Right lung (tissue), 5 donors: ENCODE results near the gene RGS7. TPM values are rescaled to one million over a fixed set of nuclear protein-coding genes. Genes with fewer than 3 reads are reported as not detected.
"Not testable (repeated sequence)": the region's sequence is repeated elsewhere in the genome, so short reads cannot be mapped to it uniquely, and the experiment has no call there.

ENCODE experiments used
- DNase-seq, 2 donors: peaks; one replicate each; pipeline ENCODE4 v3.0.0-alpha.2; 2013
- polyA plus RNA-seq, 5 donors: library from polyadenylated mRNA; unstranded; fragments of 120-200 nt; gene quantifications; one replicate each; pipeline versions ENCODE4 v1.2.1 to v1.2.3, GENCODE V29; 2013; ENCODE audit warnings: inconsistent platforms in 1 of 5, low replicate concordance in 1 of 5; ENCODE audit not compliant: insufficient read length in 5 of 5, insufficient read depth in 1 of 5

RGS7 gene
- polyA plus RNA-seq, 5 donors, result 0.18 to 0.50 (median 0.24) TPM

DNA sequence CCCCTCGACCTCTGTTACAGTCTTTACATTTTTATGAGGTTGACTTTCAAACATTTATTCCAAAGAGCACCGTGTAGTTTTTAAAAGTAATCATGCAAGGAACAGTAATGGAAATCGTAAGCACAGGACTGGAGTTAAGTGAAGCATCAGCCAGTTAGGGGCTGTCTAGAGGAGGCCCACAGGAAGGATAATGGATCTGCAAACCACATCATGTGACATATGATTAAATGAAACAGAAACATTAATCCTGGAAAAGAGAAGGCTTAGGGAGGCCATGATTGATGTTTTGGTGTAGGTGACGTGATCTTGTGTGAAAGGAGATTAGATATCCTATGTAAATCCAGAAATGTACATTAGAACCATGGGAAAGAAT is 25.0 kb downstream of the RGS7 start:
- no peak for DNase-seq

DNA sequence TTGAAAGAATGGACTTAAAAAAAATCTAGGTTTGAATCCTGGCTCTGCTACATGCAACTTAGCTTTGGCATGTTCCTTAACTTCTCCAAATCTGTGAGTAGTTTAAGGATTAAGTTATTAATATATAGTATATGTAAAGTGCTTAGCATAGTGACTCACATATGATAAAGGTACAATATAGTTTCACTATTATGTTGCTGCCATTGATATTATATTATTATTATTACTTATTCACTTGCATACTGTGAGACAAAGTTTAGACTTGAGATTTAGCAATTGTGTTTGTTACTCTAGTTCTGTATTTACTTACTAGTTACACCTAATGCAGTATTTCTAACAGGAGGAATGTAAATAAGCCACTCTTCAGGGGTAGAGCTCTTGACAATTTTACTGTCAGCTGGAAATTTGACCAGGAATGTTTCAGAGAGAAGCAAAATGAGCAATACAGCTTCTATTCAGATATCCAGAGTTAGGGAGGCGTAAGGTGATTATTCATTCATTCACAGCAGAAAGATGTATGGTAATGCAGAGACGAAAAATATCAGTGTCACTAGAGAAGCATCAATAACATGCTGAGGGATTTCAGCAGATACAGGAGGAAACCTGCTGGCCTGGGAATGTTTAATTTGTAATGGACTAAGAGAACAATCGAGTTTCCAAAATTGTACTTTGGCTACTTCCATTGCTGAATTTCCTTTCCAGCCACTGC is 25.5 kb downstream of the RGS7 start:
- DNase-seq, result no peak

DNA sequence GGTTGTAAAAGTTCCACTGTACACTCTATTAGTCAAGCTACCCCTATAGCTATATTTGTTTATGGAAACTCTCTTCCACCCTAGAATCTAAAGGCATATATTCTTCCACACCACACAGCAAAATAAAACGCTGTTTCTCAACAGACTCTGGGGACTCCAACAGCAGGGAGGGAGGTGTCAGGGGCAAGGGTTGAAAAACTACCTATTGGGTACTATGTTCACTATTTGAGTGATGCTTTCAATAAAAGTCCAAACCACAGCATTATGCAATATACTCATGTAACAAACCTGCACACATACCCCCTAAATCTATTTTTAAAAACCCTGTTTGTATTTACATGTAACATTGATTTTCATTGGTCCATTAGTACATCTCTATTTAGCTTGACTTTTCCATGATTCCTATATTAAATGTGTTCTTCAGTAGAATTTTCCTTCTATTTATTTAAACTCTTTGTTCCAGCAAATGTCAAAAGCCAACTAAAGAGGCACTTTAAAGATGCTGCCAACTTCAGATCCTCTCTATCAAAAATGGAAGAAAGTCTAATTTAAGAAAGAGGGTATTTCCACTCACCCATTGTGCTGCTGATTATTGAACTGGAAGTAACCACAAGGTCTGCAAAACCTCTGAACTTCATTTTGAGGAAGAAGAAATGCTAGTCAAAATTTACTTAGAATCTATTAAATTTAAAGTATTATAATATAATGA is 26.2 kb downstream of the RGS7 start:
- DNase-seq, result no peak

DNA sequence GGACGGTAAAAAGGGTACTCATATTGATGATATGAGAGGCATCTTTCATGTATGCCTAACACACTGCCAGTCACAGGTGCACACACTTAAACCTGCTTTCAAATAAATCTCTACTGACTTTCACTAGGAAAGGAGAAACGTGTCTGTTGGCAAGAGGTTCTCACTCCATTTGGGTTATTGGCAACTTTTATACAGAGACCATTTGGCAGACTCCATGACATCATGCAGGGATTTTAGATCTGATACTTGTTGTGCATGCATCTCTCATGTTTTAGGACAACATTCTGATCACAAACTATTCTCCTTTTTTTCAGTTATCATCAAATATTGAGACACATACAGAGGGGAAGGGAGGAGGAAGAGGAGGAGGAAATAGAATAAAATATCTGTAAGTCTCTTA is 31.5 kb downstream of the RGS7 start:
- no peak for DNase-seq

DNA sequence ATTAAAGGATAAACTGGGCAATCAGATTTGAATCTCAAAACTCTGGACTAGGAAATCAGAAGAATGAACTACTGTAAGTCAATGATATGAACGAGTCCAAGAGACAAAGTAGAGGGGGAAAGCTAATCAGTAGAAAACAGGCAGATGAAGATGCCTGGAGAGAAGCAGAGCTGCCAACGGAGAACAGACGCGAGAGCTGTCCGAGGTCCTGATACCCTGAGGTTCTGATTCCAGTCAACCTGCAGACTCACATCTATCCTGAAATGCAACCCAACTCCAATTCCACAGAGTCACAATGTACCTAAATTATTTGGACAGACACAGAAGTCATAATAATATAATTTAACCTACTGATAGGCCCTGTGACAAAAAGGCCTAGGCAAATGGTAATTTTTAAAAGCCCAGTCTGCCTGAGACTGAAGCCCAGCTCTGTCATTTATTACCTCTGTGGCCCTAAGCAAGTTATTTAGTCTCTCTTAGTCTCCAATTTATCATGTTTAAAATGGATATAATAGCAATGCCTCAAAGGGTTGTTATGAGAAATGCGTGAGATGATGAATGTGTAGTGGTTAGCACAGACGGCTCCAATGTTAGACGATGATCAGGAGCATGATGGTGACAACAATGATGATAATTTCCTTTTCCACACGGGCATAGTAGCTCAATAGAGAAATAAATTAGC is 33.4 kb downstream of the RGS7 start:
- peak; percentile 6 to 22 for DNase-seq

DNA sequence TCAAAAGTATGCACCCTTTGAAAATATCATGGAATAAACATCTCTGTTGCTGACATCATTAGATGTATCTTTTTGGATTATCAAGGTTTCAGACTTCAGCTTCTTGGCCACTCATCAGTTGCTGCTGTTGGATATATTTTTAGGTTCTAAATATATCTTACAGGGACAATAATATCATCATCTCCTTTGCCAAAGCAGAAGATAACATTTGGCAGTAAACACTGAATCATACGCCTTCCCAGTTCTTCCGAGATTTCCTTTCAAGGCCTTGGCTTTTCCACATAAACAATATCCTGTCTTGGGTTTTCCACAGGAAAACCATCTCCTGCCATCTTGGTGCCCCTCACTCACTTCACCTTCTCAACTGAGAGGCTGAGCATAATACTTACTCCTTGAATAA is 39.3 kb downstream of the RGS7 start:
- DNase-seq, result no peak

DNA sequence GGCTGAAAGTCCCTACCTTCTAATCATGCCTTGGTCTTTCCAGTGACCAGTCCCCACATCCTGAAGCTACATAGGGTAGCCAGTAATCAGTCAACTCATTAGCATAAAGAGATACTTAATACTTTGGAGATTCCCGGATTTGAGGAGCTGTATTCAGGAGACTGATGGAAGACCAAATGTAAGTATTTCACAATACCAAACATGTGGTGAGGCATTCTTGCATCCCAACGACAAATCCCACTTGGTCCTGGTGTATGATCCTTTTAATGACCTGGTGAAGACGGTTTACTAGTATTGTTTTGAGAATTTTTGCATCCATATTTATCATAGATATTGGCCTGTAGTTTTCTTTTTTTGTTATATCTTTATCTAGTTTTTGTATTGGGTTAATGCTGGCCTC is 40.6 kb downstream of the RGS7 start:
- no peak for DNase-seq

DNA sequence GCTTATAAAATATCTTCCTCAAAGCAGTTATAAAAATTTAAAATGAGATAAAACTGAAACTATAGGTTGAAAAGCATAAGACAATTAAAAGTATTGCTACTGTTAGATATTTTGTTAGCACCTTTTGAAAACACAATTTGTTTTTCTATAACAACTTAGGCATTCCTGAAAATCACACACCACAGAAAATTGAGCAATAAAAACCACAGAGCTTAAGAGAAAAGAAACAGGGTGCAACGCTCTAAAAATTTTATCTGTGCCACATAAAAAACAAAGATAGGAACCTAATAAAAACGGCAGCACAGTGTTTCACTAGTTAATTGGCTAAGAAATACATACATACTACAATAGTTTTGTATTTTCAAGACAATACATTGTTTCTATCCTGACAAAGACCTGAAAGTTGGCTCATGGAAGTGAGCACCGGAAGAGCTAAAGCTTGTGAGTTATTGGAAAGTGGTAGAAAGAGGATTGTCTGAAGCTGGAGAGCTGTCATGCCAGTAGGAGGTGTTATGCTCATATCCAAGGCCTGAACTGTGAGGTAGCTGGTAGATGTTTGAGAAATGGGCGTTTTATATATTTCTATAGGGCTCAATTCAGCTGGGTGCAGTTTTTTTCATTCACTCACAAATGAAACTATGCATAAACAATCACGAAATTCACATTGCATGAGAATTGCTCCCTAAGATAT is 45.8 kb downstream of the RGS7 start:
- DNase-seq, result no peak

DNA sequence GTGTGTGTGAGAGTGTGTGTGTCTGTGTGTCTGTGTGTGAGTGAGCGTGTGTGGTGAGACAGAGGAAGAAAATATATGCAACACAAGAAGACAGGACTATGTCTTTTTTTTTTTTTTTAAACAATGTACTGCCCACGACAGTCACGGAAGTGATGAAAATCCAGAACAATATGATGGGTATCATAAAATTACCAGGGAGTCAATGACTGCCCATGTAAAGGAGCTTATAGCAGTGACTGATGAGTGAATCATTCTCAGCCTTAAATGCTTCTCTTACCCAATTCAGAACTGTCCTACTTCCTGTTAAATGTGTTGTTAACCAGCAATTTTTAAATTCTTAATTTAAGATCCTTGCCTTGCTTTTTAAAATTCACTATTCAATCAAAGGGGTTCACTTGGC is 46.6 kb downstream of the RGS7 start:
- DNase-seq, result no peak

DNA sequence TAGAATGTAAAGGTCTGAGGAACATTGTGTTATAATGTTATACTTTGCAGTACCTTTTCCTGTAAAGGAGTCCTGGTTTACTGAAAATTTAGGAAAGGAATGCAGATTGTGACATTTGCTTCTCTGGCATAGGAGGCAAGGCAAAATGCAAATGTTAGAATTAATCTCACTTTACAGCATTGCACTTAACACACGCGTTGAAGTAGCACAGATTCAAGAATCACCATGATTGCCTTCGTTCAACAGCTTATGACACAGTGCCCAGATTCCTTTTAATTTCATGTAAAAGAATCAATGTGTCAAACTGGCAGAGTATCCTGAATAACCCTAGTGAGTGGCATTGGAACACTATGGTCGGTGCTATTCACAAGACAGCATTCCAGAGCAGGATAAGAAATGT is 47.4 kb downstream of the RGS7 start:
- DNase-seq, result no peak

DNA sequence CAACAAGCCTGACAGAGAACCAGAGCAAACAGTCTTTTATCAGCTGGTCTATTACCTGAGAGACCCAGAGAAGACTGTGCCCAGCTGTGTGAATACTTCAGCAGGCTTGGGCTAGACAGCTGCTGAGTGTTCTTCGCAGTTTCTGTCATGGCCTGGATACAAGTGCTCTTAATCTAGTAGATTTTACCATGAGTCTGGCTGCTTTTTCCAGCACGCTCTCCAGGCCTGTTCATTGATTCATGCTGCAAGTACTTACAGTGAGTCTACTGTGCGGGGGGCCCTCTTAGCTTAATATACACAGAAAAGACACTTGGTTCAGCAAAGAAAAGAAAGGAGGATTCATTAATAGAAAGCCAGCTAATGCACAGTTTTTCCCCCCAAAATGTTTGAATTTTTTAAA is 48.5 kb downstream of the RGS7 start:
- no peak for DNase-seq

DNA sequence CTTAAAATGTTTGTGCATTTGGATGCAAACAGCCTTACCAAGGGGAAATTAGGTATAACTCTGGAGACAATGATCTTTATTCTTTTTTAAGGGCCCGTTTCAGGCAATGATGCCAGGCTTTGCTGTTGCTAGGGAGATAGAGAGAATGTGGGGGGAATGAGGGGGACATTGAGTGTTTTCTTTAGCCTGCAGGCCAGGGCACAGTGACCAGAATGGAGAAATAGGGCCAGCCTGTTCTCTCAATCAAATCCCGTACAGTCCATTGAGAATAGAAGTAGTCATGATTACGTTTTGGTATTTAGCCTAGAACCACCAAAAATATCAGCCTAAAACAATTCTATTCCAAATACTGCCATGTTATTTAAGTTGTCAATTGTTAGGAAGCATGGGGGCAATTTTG is 49.0 kb downstream of the RGS7 start:
- DNase-seq, result no peak

DNA sequence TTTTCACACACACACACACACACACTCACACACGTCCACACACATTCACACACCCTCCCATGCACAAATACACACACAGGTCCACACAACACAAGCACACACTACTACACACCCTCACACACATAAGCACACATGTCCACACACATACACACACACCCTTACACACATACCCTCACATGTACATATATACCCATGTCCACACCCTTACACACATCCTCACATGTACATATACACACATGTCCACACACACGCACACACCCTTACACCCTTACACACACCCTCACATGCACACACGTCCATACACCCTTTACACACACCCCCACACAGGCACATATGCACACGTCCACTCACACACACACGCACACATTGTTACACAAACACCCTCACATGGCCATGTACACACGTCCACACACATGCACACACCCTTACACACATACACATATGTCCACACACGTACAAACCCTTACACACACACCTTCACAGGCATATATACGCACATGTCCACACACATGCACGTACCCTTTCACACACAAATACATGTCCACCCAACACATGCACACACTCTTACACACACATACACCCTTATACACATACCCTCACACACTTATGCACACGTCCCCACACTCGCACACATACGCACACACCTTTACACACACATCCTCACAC is 50.7 kb downstream of the RGS7 start:
- DNase-seq, result no peak

DNA sequence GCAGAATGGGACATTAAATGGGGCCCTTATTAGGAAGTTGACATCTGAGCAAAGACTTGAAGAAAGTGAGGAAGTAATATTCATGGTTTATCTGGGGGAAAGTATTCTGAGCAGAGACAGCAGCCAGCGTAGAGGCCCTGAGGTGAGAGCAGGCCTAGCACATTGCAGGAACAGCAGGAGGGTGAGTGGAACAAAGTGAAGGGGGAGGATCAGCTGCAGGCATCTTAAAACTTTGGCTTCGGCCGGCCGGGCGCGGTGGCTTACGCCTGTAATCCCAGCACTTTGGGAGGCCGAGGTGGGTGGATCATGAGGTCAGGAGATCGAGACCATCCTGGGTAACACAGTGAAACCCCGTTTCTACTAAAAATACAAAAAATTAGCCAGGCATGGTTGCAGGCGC is 55.0 kb downstream of the RGS7 start:
- DNase-seq, result not testable (repeated sequence)

DNA sequence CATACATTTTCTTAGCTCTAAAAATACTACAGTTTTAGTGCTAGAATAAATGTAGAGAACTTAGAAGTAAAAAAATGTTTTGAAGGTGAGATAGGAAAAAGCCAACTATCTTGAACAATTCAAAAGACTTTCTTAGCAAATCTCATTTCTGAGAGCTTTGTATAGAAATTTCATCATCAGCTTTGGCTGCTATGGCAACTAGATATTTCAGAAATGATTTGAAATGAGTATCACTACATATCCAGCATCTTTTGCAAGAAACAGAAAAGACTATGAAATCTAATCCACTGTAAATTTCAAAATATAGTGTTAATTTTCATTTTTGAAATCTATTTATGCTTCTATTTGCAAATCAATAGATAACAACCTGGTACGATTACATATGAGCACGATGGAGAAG is 57.7 kb downstream of the RGS7 start:
- no peak for DNase-seq

DNA sequence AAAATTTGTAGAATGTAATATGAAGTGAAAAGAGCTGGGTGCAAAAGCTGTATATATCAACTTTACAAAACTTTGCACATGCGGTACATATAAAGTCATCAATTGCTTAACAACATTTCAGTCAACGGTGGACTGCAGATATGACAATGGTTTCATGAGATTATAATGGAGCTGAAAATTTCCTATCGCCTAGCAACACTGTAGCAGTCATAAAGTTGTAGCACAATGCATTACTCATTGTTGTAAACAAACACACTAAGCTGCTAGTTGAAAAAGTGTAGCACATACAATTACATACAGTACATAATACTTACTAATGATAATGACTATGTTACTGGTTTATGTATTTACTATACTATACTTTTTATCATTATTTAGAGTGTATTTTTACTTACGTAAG is 64.0 kb downstream of the RGS7 start:
- DNase-seq, result no peak

DNA sequence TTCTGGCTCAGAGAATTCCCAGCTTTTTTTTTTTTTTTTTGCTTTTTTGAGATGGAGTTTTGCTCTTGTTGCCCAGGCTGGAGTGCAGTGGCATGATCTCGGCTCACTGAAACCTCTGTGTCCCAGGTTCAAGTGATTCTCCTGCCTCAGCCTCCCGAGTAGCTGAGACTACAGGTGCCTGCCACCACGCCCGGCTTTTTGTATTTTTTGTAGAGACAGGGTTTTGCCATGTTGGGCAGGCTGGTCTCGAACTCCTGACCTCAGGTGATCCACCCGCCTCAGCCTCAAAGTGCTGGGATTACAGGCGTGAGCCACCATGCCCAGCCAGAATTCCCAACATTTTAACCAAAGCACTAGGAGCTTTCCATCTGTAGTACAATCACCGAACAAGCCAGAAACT is 65.5 kb downstream of the RGS7 start:
- not testable (repeated sequence) for DNase-seq

DNA sequence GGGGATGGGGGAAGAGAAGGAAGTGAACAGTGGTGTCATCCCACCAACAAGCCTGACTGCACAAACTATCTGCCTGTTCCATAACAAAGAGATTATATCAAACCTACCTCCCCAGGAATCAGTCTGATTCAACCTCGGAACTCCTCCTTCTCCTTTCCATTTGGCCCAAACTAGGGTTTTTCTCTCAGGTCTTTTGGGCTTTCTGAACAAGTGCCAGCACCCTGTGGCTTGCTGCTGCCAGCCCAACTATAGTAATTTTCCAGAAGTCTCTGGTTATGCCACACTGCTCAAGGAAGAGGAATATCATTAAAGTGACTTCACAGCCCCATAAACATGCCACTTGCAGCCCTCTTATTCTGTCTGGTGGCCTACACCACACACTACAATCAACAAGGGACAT is 70.5 kb downstream of the RGS7 start:
- no peak for DNase-seq

DNA sequence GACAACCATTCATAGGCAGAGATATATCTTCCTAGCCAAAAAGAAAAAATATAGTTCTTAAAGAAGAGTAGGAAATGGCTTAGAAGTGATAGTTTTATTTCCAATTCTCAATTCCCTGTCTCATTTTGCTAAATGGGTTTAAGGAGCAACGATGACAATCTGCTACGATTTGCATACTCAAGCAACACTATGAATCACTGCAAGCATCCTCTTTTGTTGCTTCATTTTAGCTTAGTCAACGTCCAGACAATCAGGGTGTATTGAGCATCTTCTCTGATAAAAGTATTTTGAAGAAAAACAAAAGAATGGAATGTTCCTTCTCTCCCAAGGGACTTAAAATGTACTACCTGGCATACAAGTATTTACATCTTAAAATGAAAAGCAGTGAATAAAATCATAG is 80.6 kb downstream of the RGS7 start:
- no peak for DNase-seq

DNA sequence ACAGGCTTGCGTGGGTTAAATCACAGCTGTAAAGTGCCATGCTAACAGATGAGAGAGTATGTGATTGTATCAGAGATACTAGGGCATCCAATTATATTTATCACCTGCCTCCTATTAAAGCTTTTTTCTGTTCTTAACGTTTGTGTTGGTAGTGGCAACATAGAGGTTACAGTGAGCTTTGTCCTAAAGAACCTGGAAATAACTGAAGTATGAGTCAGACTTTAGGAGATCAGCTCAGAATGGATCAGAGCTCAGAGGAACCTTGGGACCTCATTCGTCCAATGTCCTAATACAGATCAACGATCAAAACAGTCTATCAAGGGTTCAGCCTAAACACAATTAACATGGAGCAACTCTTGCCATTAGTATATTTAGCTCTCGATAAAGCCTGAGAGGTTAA is 81.0 kb downstream of the RGS7 start:
- no peak for DNase-seq

DNA sequence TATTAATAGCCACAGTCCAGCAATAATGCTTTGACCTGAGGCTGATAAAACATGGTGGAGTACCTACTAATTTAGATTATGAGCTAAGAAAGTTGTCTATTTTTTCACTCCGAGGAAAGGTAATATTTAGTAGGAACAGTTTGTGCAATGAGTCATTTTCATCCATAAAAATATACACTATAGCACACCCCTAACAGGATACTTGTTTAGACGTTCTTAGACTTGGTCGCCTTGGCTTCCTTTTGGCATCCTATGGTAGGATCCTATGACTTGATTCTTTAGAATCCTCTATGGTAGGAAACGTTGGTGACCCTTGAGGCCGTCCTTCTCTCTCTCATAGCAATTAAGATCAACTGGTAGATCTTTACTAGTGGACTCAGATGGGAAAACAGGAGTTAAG is 81.8 kb downstream of the RGS7 start:
- DNase-seq, result no peak

DNA sequence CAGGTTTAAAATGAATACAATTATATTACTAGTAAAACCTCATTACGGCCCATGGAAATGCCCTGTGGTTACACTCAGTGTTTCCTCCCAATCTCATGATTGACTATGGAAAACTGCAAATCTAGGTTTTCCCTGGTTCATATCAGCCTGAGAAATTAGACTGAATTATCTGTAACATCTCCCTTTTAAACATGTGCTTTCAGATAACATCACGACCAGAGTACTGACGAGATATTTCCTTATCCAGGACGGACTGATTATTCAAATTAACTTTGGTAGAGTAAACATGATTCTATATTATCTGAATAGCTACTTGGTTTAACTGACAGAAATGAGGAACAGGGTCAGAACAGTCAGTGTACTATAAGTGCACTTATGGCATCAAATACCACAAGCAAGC is 82.3 kb downstream of the RGS7 start:
- no peak for DNase-seq
